Measurements from ENCODE around the gene SLC26A1. TPM values are rescaled to one million over a fixed set of nuclear protein-coding genes. Genes with fewer than 3 reads are reported as not detected.
A peak's percentile ranks its signal among the peaks of the same experiment; 100 is the strongest.

The SLC26A1 gene
- total RNA-seq, 2 experiments from 2014 or later = 0.30 TPM; not detected in 1

- BruUV-seq (replicated peaks) = no TSS peak
- H3K4me1 ChIP-seq (ENCODE audit: insufficient read depth, low read length, poor library complexity, severe bottlenecking) = peaks cover 29% of the 10 kb centered on the region
- intact Hi-C loops (cut with micrococcal nuclease; ENCODE audit: unreplicated experiment) = loop anchor here (5.0 to 10.0 kb wide), 2 partner anchors 231 to 334 kb away; partner anchors contain the start of genes CTBP1 and UVSSA
- DNase-seq (ENCODE audit: low spot score) = no peak
- H3K9me3 ChIP-seq (ENCODE audit: low read length) = no peaks in the 10 kb centered on the region
- ChIA-PET CTCF (ENCODE audit: unreplicated experiment) (no interaction called here), POLR2A (no interaction called here)
- H3K4me2 ChIP-seq (ENCODE audit: low read length) = no peak overlapping the region
- no peak overlapping the region for H3K27ac ChIP-seq (ENCODE audit: low read depth, low read length, poor library complexity, severe bottlenecking)
- TF ChIP-seq EZH2phosphoT487 (IDR thresholded peaks at IDR 0.05; ENCODE audit: borderline replicate concordance, low read depth, low read length) (no peak), CTCF (conservative IDR thresholded peaks at IDR 0.05; ENCODE audit: low read length) (no peak)
- H4K20me1 ChIP-seq (ENCODE audit: insufficient read depth, low read length) = no peaks in the 10 kb centered on the region
- H3K36me3 ChIP-seq (ENCODE audit: insufficient read depth, low read length) = no peaks in the 10 kb centered on the region
- H3K9me2 ChIP-seq (ENCODE audit: insufficient read depth, low read length) = no peaks in the 10 kb centered on the region
- no peaks in the 10 kb centered on the region for H3K79me2 ChIP-seq (ENCODE audit: insufficient read depth, low read depth, low read length)
- no peak overlapping the region for H2AFZ ChIP-seq (ENCODE audit: low read length)
- no peak overlapping the region for H3K4me3 ChIP-seq (ENCODE audit: low read depth, low read length, poor library complexity, severe bottlenecking)
Observed at GRCh38 chr4:1013225-1014073, 20.2 kb upstream of the SLC26A1 start.

- peak; percentile 19 for DNase-seq (ENCODE audit: low spot score)
- POLR2A ChIA-PET = no interaction called here
- Histone ChIP-seq H3K36me3 (ENCODE audit: insufficient read depth, low read length) (no peaks in the 10 kb centered on the region), H3K4me2 (ENCODE audit: low read length) (peak overlapping the region; percentile 66), H3K79me2 (ENCODE audit: insufficient read depth, low read depth, low read length) (no peaks in the 10 kb centered on the region), H3K4me1 (ENCODE audit: insufficient read depth, low read length, poor library complexity, severe bottlenecking) (peaks cover 29% of the 10 kb centered on the region), H2AFZ (ENCODE audit: low read length) (no peak overlapping the region), H3K9me2 (ENCODE audit: insufficient read depth, low read length) (no peaks in the 10 kb centered on the region), H3K27ac (ENCODE audit: low read depth, low read length, poor library complexity, severe bottlenecking) (no peak overlapping the region), H3K4me3 (ENCODE audit: low read depth, low read length, poor library complexity, severe bottlenecking) (peak overlapping the region; percentile 64), H4K20me1 (ENCODE audit: insufficient read depth, low read length) (no peaks in the 10 kb centered on the region), H3K9me3 (ENCODE audit: low read length) (no peaks in the 10 kb centered on the region)
- CTCF ChIA-PET (ENCODE audit: unreplicated experiment) = no interaction called here
- no peak for TF ChIP-seq EZH2phosphoT487 (IDR thresholded peaks at IDR 0.05; ENCODE audit: borderline replicate concordance, low read depth, low read length)
- no peak for TF ChIP-seq CTCF (conservative IDR thresholded peaks at IDR 0.05; ENCODE audit: low read length)
- intact Hi-C loops (cut with micrococcal nuclease; ENCODE audit: unreplicated experiment) = loop anchor here (5.0 to 10.0 kb wide), 2 partner anchors 233 to 335 kb away; partner anchors contain the start of genes CTBP1 and UVSSA
- no TSS peak for BruUV-seq (replicated peaks)
Observed at GRCh38 chr4:1012034-1012739, 19.0 kb upstream of the SLC26A1 start.

Measured in OCI-LY7 (cell line).